Fibroblast of skin of scalp (primary cell): ENCODE data around the gene KLK14.

Source experiments
- DNase-seq: peaks from one replicate; pipeline ENCODE4 v3.0.0-alpha.2; 2013

Gene KLK14

DNA sequence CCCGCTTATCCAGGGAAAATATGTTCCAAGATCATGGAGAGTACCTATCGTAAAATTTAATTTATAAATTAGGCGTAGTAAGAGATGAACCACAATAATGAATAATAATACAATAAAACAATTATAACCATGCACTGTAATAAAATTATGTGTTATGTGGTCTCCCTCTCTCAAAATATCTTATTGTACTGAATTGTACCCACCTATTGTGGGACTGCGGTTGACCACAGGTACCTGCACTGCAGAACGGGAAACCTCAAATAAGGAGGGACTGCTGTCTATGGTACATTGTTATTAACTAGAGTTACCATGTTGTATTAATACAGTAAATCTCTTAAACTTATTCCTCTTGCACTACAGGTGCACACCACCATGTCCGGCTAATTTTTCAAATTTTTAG lies 42.5 kb downstream of the KLK14 start:
- DNase-seq: no peak

DNA sequence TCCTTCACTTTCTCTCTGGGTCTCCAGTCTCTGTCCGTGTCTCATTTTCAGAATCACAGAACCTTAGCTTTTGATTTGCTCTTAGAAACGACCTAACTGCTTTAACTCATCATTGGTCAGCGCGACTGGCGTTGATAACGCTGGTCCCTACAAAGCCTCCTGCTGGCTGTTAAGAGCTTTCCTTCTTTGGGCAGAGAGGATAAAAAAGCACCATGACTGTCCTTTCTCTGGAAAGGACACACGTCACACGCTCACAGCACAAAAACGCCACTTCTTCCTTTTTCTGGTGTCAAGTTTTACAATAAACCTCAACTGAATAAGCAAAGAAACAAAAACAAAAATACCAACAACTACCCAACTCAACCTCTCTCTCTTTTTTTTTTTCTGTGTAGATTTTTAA lies 46.2 kb downstream of the KLK14 start:
- DNase-seq: no peak

DNA sequence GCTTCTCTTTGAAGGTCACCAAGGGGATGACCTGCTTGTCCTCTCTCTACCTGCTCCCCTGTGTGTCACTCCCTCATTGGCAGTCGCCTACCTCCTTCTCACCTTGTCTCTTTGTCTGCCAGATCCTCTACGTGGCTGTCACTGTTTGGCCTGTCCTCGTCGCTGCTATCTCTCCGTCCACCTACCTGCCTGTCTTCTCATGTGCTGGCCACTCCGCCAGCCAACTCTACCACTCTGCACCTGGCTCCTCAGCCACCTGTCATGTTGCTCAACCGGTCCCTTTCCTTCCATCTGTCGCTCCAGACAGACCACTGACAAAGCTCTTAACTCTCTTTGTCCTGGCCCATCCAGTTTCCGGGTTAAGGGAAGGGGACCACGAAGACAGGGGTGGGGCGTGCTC lies 48.0 kb downstream of the KLK14 start, which contains the start of gene KLK12:
TSS of gene KLK12 (minus strand) at position 299 of the 400 bp plus-strand sequence. CDS start 381 bp downstream, outside the sequence.
- DNase-seq: no peak

DNA sequence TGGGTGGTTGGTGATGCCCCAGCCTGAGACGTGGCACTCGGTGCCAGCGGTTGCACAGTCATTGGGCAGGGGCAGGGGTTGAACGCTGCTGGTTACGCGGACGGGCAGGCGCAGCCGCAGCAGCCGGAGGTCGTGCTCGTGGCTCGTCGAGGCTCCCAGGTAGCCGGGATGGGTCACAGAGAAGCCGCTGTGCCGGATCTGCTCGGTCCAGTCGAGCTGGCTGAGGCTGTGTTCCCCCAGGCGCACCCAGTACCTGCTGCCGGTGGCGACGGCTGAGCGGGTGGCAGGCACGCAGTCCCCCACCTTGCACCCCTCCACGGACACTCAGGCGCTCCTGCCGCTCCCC lies 50.8 kb downstream of the KLK14 start:
- no peak for DNase-seq

DNA sequence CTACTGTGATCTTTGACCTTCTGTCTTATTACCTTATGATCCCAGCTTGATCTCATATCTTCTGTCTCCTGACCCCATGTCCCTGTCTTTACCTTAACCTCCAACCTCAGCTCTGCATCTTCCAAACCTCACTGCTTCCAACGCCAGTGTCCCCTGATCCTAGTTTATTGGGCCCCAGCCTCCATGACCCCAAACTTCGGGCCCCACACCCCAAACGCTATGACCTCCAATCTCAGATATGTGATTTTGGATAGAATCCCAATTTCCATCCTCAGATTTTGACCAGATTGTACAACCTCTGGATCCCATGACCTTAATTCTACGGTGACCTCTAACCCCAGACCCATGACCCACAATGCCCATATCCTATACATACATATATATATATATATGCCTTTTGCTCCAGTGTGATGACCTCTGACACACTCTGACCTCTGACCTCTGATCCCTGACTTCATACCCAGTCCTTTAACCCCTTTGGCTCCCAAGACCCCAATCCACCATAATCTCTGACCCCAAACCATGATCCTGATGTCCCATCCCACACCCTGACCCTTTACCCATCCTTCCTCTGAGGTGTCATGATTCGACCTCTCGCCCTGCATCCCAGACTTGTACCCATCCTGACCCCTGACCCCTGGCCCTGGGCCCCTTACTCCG lies 51.3 kb downstream of the KLK14 start:
- DNase-seq: no peak

DNA sequence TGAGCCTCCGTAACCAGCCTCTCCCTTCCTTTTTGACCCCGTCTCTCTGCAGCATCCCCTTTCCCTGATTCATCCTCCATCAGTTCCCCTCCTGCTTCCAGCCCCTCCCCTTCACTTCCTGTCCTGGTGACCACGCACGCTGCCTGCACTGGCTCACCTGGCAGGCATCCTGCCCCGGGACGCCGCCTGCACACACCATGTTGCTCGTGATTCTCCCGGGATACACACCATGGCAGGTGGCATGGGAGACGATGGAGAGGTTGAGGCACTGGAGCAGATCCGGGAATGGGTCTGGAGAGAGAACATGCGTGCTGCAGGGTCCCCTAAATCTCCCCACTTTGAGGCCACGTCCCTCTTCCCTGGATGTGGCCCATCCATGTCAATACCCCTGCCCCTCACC lies 52.1 kb downstream of the KLK14 start:
- DNase-seq: no peak

DNA sequence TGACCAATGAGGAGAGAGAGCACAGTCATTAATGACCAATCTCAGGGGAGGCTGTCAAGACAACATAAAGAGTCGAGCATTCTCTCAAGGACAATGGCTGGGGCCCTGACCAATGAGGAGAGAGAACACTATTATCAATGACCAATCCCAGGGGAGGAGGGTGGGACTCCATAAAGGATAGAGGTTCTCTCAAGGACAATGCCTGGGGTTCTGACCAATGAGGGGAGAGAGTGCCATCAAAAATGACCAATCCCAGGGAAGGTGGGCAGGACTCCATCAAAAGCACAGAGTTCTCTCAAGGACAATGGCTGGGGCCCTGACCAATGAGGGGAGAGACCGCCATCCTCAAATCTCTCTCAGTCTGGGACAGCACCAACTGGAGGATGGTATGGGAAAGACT lies 53.0 kb downstream of the KLK14 start:
- DNase-seq: no peak
